Cardiac muscle cell (in vitro differentiated cells and primary cell): ENCODE results near the gene PCDHGA12. TPM values are rescaled to one million over a fixed set of nuclear protein-coding genes. Genes with fewer than 3 reads are reported as not detected.
A peak's percentile ranks its signal among the peaks of the same experiment; 100 is the strongest.

Source experiments
- DNase-seq, 2 donors: peaks; one replicate each; pipeline versions ENCODE4 v3.0.0 to v3.0.0-alpha.2; 2010 to 2017; ENCODE audit warnings: low read depth in 1 of 2, low spot score in 1 of 2
- H3K27ac ChIP-seq: fragments of 200-600 bp; sonication (generic); 2 replicates; pipeline ENCODE4 v1.5.1; 2016
- H3K27me3 ChIP-seq: fragments of 200-600 bp; sonication (generic); 2 replicates; pipeline ENCODE4 v1.6.0; 2016; ENCODE audit warnings: control low read depth
- H3K36me3 ChIP-seq: fragments of 200-600 bp; sonication (generic); 2 replicates; pipeline ENCODE4 v1.5.1; 2016; ENCODE audit warnings: control low read depth
- H3K4me1 ChIP-seq: fragments of 200-600 bp; sonication (generic); 2 replicates; pipeline ENCODE4 v1.8.1; 2017; ENCODE audit warnings: low read depth, mild to moderate bottlenecking, mixed run types
- H3K4me3 ChIP-seq: fragments of 200-600 bp; sonication (generic); 2 replicates; pipeline ENCODE4 v1.5.1; 2016; ENCODE audit warnings: mild to moderate bottlenecking
- H3K9me3 ChIP-seq: fragments of 200-600 bp; sonication (generic); 2 replicates; pipeline ENCODE4 v1.5.1; 2017; ENCODE audit warnings: low read depth, mild to moderate bottlenecking, control low read depth
- polyA plus RNA-seq: library from polyadenylated mRNA; unstranded; fragments of >200 nt; fragmentation: Nextera tagmentation; extraction: Ambion mirVana; gene quantifications from 2 replicates; pipeline ENCODE4 v1.2.1, GENCODE V29; 2016
- total RNA-seq: library from RNA; depleted of rRNA; stranded (reverse); fragments of >200 nt; gene quantifications from 2 replicates; pipeline ENCODE4 v1.2.3, GENCODE V29; 2016
- TF ChIP-seq, protein P1 (sequence below): IDR thresholded peaks from 2 replicates; pipeline ENCODE4 v1.5.1; 2012; ENCODE audit warnings: low read depth, mild to moderate bottlenecking, low read length

The PCDHGA12 gene
- total and polyA plus RNA-seq, 2 experiments from 2014 or later = 0.45 to 6.1 TPM

DNA sequence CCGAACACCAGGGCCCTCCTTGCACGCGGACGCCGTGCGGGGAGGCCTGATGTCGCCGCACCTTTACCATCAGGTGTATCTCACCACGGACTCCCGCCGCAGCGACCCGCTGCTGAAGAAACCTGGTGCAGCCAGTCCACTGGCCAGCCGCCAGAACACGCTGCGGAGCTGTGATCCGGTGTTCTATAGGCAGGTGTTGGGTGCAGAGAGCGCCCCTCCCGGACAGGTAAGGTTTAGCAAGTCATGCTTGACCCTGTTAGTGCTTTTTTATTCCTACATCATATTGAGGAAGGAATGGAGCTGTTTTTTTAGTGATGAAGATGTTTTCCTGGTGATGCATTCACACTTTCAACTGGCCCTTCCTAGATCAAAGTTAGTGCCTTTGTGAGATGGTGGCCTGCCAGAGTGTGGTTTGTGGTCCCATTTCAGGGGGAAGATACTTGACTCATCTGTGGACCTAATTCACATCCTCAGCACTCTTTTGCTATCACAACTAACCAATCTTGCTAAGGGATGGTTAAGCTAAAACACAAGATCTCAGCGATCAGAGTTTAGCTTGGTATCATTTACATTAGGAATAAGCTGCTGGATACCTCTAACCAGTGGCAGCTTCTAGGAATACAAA is 48.1 kb downstream of the PCDHGA12 start:
- no peak for DNase-seq
- Histone ChIP-seq H3K36me3 (no peaks in the 10 kb centered on the region), H3K4me3 (no peak overlapping the region), H3K4me1 (no peaks in the 10 kb centered on the region), H3K27ac (no peak overlapping the region), H3K27me3 (no peaks in the 10 kb centered on the region), H3K9me3 (no peaks in the 10 kb centered on the region)
- TF ChIP-seq, protein P1, sequence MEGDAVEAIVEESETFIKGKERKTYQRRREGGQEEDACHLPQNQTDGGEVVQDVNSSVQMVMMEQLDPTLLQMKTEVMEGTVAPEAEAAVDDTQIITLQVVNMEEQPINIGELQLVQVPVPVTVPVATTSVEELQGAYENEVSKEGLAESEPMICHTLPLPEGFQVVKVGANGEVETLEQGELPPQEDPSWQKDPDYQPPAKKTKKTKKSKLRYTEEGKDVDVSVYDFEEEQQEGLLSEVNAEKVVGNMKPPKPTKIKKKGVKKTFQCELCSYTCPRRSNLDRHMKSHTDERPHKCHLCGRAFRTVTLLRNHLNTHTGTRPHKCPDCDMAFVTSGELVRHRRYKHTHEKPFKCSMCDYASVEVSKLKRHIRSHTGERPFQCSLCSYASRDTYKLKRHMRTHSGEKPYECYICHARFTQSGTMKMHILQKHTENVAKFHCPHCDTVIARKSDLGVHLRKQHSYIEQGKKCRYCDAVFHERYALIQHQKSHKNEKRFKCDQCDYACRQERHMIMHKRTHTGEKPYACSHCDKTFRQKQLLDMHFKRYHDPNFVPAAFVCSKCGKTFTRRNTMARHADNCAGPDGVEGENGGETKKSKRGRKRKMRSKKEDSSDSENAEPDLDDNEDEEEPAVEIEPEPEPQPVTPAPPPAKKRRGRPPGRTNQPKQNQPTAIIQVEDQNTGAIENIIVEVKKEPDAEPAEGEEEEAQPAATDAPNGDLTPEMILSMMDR = peak; percentile 34

DNA sequence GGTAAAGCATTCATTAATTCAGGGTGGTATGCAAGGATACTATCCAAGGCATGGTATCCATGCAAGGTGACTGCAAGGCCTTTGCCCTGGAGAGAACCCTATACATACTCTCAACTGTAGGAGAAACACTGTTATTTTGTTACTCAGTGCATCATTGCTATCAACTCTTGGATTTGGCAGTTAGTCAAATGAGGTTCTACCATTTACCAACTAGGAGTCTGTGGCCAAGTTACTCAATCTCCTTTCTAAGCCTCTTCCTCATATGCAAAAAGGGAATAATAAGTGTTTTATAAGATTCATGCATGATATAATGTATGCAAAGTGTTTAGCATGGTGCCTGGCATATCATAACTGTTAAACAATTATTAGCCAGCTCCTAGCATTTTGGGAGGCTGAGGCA is 49.5 kb downstream of the PCDHGA12 start:
- no peaks in the 10 kb centered on the region for H3K9me3 ChIP-seq
- H3K36me3 ChIP-seq = no peaks in the 10 kb centered on the region
- no peaks in the 10 kb centered on the region for H3K27me3 ChIP-seq
- H3K27ac ChIP-seq = no peak overlapping the region
- H3K4me1 ChIP-seq = no peaks in the 10 kb centered on the region
- DNase-seq = peak in 1 of 2 donors; percentile 64
- TF ChIP-seq, protein P1 = no peak
- H3K4me3 ChIP-seq = no peak overlapping the region

Other genes starting within 250 kb of the PCDHGA12 start
Only the 30 nearest of the 35 such genes appear.
- gene PCDHB13, start 216.6 kb upstream of the PCDHGA12 start, total RNA-seq = 7.8 and 8.4 TPM in 2 replicates
- 1.3 and 3.1 TPM in 2 replicates for gene PCDHB13, start 216.6 kb upstream of the PCDHGA12 start, polyA plus RNA-seq
- gene PCDHB14, start 207.2 kb upstream of the PCDHGA12 start, total RNA-seq = 17.3 and 21.2 TPM in 2 replicates
- gene PCDHB14, start 207.2 kb upstream of the PCDHGA12 start, polyA plus RNA-seq = 8.1 and 11.8 TPM in 2 replicates
- 21.3 and 32.4 TPM in 2 replicates for gene PCDHB15, start 185.1 kb upstream of the PCDHGA12 start, total RNA-seq
- 13.3 and 19.3 TPM in 2 replicates for gene PCDHB15, start 185.1 kb upstream of the PCDHGA12 start, polyA plus RNA-seq
- 0.42 TPM in 1 of 2 replicates, not detected in the other for gene SLC25A2, start 126.5 kb upstream of the PCDHGA12 start, total RNA-seq
- not detected in 2 replicates for gene SLC25A2, start 126.5 kb upstream of the PCDHGA12 start, polyA plus RNA-seq
- 93.8 and 124 TPM in 2 replicates for gene TAF7, start 109.7 kb upstream of the PCDHGA12 start, total RNA-seq
- 165 and 215 TPM in 2 replicates for gene TAF7, start 109.7 kb upstream of the PCDHGA12 start, polyA plus RNA-seq
- 1.7 and 2.3 TPM in 2 replicates for gene PCDHGA1, start 100.0 kb upstream of the PCDHGA12 start, total RNA-seq
- 0.40 and 1.2 TPM in 2 replicates for gene PCDHGA1, start 100.0 kb upstream of the PCDHGA12 start, polyA plus RNA-seq
- 0.95 and 1.8 TPM in 2 replicates for gene PCDHGA2, start 91.7 kb upstream of the PCDHGA12 start, total RNA-seq
- 0.18 and 1.1 TPM in 2 replicates for gene PCDHGA2, start 91.7 kb upstream of the PCDHGA12 start, polyA plus RNA-seq
- 1.5 and 3.2 TPM in 2 replicates for gene PCDHGA3, start 86.7 kb upstream of the PCDHGA12 start, total RNA-seq
- gene PCDHGA3, start 86.7 kb upstream of the PCDHGA12 start, polyA plus RNA-seq = 1.4 and 2.2 TPM in 2 replicates
- gene PCDHGB1, start 80.4 kb upstream of the PCDHGA12 start, total RNA-seq = 1.8 and 3.7 TPM in 2 replicates
- 0.32 and 0.46 TPM in 2 replicates for gene PCDHGB1, start 80.4 kb upstream of the PCDHGA12 start, polyA plus RNA-seq
- gene PCDHGA4, start 75.5 kb upstream of the PCDHGA12 start, total RNA-seq = 1.5 and 1.8 TPM in 2 replicates
- gene PCDHGA4, start 75.5 kb upstream of the PCDHGA12 start, polyA plus RNA-seq = 0.20 and 0.32 TPM in 2 replicates
- gene PCDHGB2, start 70.5 kb upstream of the PCDHGA12 start, total RNA-seq = 2.7 and 3.0 TPM in 2 replicates
- gene PCDHGB2, start 70.5 kb upstream of the PCDHGA12 start, polyA plus RNA-seq = 1.0 and 2.8 TPM in 2 replicates
- 1.1 and 1.2 TPM in 2 replicates for gene PCDHGA5, start 66.3 kb upstream of the PCDHGA12 start, total RNA-seq
- 0.09 TPM in 1 of 2 replicates, not detected in the other for gene PCDHGA5, start 66.3 kb upstream of the PCDHGA12 start, polyA plus RNA-seq
- 0.71 and 1.2 TPM in 2 replicates for gene PCDHGB3, start 60.3 kb upstream of the PCDHGA12 start, total RNA-seq
- 0.27 TPM in 1 of 2 replicates, not detected in the other for gene PCDHGB3, start 60.3 kb upstream of the PCDHGA12 start, polyA plus RNA-seq
- gene PCDHGA6, start 56.6 kb upstream of the PCDHGA12 start, total RNA-seq = 0.66 and 0.88 TPM in 2 replicates
- gene PCDHGA6, start 56.6 kb upstream of the PCDHGA12 start, polyA plus RNA-seq = not detected in 2 replicates
- 1.0 and 1.2 TPM in 2 replicates for gene PCDHGA7, start 47.8 kb upstream of the PCDHGA12 start, total RNA-seq
- 0.20 TPM in 1 of 2 replicates, not detected in the other for gene PCDHGA7, start 47.8 kb upstream of the PCDHGA12 start, polyA plus RNA-seq
- gene PCDHGB4, start 42.8 kb upstream of the PCDHGA12 start, total RNA-seq = 17.4 and 23.5 TPM in 2 replicates
- gene PCDHGB4, start 42.8 kb upstream of the PCDHGA12 start, polyA plus RNA-seq = 9.9 and 12.5 TPM in 2 replicates
- gene PCDHGA8, start 37.9 kb upstream of the PCDHGA12 start, total RNA-seq = 2.3 and 2.5 TPM in 2 replicates
- gene PCDHGA8, start 37.9 kb upstream of the PCDHGA12 start, polyA plus RNA-seq = 0.37 and 1.0 TPM in 2 replicates
- 1.2 and 2.6 TPM in 2 replicates for gene PCDHGB5, start 32.6 kb upstream of the PCDHGA12 start, total RNA-seq
- gene PCDHGB5, start 32.6 kb upstream of the PCDHGA12 start, polyA plus RNA-seq = 0.66 TPM in 1 of 2 replicates, not detected in the other
- 1.1 and 1.8 TPM in 2 replicates for gene PCDHGA9, start 27.7 kb upstream of the PCDHGA12 start, total RNA-seq
- gene PCDHGA9, start 27.7 kb upstream of the PCDHGA12 start, polyA plus RNA-seq = 0.04 and 0.70 TPM in 2 replicates
- 28.7 and 48.6 TPM in 2 replicates for gene PCDHGB6, start 22.5 kb upstream of the PCDHGA12 start, total RNA-seq
- 26.1 and 44.1 TPM in 2 replicates for gene PCDHGB6, start 22.5 kb upstream of the PCDHGA12 start, polyA plus RNA-seq
- 4.5 and 7.3 TPM in 2 replicates for gene PCDHGA10, start 17.5 kb upstream of the PCDHGA12 start, total RNA-seq
- gene PCDHGA10, start 17.5 kb upstream of the PCDHGA12 start, polyA plus RNA-seq = 1.1 and 1.4 TPM in 2 replicates
- gene PCDHGB7, start 12.8 kb upstream of the PCDHGA12 start, total RNA-seq = 11.3 and 19.9 TPM in 2 replicates
- gene PCDHGB7, start 12.8 kb upstream of the PCDHGA12 start, polyA plus RNA-seq = 8.4 and 12.3 TPM in 2 replicates
- gene PCDHGA11, start 9.5 kb upstream of the PCDHGA12 start, total RNA-seq = 3.6 and 5.0 TPM in 2 replicates
- 0.64 and 1.7 TPM in 2 replicates for gene PCDHGA11, start 9.5 kb upstream of the PCDHGA12 start, polyA plus RNA-seq
- 23.6 and 29.9 TPM in 2 replicates for gene PCDHGC3, start 45.5 kb downstream of the PCDHGA12 start, total RNA-seq
- 23.0 and 29.8 TPM in 2 replicates for gene PCDHGC3, start 45.5 kb downstream of the PCDHGA12 start, polyA plus RNA-seq
- 1.1 and 7.9 TPM in 2 replicates for gene PCDHGC4, start 54.5 kb downstream of the PCDHGA12 start, total RNA-seq
- gene PCDHGC4, start 54.5 kb downstream of the PCDHGA12 start, polyA plus RNA-seq = 0.84 and 2.9 TPM in 2 replicates
- 0.74 and 2.2 TPM in 2 replicates for gene PCDHGC5, start 58.6 kb downstream of the PCDHGA12 start, total RNA-seq
- gene PCDHGC5, start 58.6 kb downstream of the PCDHGA12 start, polyA plus RNA-seq = not detected in 2 replicates
- gene DIAPH1, start 188.5 kb downstream of the PCDHGA12 start, total RNA-seq = 17.1 and 24.4 TPM in 2 replicates
- 24.0 and 31.0 TPM in 2 replicates for gene DIAPH1, start 188.5 kb downstream of the PCDHGA12 start, polyA plus RNA-seq
- 64.7 and 78.3 TPM in 2 replicates for gene HDAC3, start 206.3 kb downstream of the PCDHGA12 start, total RNA-seq
- gene HDAC3, start 206.3 kb downstream of the PCDHGA12 start, polyA plus RNA-seq = 112 and 117 TPM in 2 replicates
- 1.8 and 3.6 TPM in 2 replicates for gene RELL2, start 206.5 kb downstream of the PCDHGA12 start, total RNA-seq
- gene RELL2, start 206.5 kb downstream of the PCDHGA12 start, polyA plus RNA-seq = 2.3 TPM in 1 of 2 replicates, not detected in the other
- gene FCHSD1, start 220.9 kb downstream of the PCDHGA12 start, total RNA-seq = 9.8 and 24.9 TPM in 2 replicates
- 7.8 and 13.0 TPM in 2 replicates for gene FCHSD1, start 220.9 kb downstream of the PCDHGA12 start, polyA plus RNA-seq